Measurements from ENCODE around the gene NIP7.

- TF ChIP-seq, protein P1, sequence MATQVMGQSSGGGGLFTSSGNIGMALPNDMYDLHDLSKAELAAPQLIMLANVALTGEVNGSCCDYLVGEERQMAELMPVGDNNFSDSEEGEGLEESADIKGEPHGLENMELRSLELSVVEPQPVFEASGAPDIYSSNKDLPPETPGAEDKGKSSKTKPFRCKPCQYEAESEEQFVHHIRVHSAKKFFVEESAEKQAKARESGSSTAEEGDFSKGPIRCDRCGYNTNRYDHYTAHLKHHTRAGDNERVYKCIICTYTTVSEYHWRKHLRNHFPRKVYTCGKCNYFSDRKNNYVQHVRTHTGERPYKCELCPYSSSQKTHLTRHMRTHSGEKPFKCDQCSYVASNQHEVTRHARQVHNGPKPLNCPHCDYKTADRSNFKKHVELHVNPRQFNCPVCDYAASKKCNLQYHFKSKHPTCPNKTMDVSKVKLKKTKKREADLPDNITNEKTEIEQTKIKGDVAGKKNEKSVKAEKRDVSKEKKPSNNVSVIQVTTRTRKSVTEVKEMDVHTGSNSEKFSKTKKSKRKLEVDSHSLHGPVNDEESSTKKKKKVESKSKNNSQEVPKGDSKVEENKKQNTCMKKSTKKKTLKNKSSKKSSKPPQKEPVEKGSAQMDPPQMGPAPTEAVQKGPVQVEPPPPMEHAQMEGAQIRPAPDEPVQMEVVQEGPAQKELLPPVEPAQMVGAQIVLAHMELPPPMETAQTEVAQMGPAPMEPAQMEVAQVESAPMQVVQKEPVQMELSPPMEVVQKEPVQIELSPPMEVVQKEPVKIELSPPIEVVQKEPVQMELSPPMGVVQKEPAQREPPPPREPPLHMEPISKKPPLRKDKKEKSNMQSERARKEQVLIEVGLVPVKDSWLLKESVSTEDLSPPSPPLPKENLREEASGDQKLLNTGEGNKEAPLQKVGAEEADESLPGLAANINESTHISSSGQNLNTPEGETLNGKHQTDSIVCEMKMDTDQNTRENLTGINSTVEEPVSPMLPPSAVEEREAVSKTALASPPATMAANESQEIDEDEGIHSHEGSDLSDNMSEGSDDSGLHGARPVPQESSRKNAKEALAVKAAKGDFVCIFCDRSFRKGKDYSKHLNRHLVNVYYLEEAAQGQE (IDR thresholded peaks at IDR 0.05; ENCODE audit: insufficient read depth in 1 of 2, low read depth in 2 of 2, low read length in 2 of 2): no peak
- no peak for TF ChIP-seq POLR2AphosphoS5 (IDR thresholded peaks at IDR 0.05; ENCODE audit: low read depth, low read length)
Observed at GRCh38 chr16:69364088-69364487, 24.5 kb downstream of the NIP7 start.

Data from PFSK-1 (cell line).